Left ventricle myocardium superior (tissue), 1 donor: ENCODE results near the gene HOXD11. TPM values are rescaled to one million over a fixed set of nuclear protein-coding genes. Genes with fewer than 3 reads are reported as not detected.

Experiments
- ATAC-seq: fragments of 200-7000 bp; cut with Tn5 transposase; one replicate; pipeline ENCODE4 v1.9.1; 2020; ENCODE audit warnings: mild to moderate bottlenecking, moderate library complexity
- DNase-seq: peaks from one replicate; pipeline ENCODE4 v3.0.0-alpha.2; 2020
- intact Hi-C: fragments of 100-400 bp; cut with micrococcal nuclease; formaldehyde crosslinking; loops from one replicate; pipeline ENCODE4 v1.11.0; 2022
- total RNA-seq: library from RNA; stranded (reverse); fragmentation: NEBNext Ultra II Directional; extraction: Animal tissue kit (Norgen Biotek cat#: 25700); gene quantifications from one replicate; pipeline ENCODE4 v1.2.1, GENCODE V29; 2021
- donor health status: DM: no; HTN: yes; CAD: no; lungs with severe emphysema.

Gene HOXD11
- total RNA-seq, 1 donor from 2014 or later: not detected

DNA sequence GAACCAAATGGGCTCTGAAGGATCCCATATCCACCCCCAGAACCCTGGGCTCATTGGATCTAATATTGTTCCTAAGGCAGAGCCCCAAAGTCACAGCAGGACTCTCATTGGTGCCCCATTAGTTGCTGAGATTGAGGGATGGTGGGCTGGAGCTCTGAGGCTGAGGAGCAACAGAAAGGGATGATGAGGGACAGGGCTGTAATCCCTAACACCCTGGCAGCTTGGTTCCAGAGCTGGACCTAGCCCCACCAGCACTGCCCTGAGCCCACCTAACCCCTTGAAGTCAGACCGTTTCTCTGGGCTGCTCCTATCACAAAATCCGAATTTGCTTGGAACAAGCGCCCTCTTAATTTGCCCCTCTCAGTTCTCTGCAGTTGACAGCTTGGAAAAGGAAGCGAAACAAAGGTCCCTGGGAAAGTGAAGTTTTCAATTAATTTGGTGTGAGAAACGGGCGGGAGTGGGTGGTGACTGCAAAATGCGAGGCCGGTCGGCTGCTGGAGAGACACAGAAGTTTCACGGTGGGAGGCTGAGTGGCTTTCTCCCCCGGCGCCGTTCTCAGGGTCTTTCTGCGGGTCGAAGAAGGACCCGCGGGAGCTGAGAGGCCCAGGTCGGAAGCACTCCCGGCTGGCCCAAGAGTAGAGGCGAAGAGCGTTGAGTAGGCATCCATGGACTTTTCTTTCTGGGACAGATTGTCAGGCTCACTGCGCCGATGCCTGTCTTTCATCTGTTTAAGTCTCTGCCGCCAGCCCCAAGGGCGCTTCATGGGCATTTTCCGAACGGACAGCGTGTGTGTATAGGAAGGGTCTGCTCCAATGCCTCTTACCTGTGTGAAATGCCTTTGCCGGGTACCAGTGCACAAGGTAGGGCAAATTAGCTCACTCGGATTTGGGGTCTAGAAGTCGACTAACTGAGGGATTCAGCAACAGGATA, 15.5 kb upstream of the HOXD11 start:
- DNase-seq (no peak), ATAC-seq (no peak)
- intact Hi-C loops: no loop called here

DNA sequence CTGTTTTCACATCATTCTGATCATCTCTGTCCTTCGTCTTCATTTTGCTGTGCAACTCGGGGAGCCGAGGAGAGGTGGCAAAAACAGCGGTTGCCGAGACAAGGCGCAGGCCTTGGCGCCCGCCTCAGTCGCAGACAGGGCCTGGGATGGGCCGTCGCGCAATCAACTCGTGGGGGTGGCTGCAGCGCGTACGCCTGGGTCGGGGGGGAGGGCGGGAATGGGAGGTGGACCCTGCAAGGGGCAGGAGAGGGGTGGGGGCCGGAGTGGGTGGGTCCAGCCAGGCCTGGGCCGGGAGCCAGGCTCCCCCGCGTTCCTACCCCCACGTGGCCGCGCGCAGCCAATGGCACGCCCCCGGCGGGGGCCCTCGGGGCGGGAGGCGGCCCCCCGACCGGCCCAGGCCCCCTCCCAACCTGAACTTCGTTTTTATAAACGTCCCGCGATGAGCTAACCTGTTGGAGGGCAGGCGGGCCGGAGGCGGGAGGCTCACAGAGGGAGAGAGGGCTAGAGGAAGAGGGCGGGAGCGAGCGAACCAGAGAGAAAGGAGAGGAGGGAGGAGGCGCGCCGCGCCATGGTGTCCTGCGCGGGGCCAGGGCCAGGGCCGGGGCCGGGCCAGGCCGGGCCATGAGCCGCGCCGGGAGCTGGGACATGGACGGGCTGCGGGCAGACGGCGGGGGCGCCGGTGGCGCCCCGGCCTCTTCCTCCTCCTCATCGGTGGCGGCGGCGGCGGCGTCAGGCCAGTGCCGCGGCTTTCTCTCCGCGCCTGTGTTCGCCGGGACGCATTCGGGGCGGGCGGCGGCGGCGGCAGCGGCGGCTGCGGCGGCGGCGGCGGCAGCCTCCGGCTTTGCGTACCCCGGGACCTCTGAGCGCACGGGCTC, 14.6 kb upstream of the HOXD11 start, which contains the start of gene HOXD13:
TSS of gene HOXD13 (plus strand) at position 452 of the 875 bp plus-strand sequence. CDS start at position 622, 170 bp downstream.
- ATAC-seq (no peak), DNase-seq (no peak)
- intact Hi-C loops: no loop called here

DNA sequence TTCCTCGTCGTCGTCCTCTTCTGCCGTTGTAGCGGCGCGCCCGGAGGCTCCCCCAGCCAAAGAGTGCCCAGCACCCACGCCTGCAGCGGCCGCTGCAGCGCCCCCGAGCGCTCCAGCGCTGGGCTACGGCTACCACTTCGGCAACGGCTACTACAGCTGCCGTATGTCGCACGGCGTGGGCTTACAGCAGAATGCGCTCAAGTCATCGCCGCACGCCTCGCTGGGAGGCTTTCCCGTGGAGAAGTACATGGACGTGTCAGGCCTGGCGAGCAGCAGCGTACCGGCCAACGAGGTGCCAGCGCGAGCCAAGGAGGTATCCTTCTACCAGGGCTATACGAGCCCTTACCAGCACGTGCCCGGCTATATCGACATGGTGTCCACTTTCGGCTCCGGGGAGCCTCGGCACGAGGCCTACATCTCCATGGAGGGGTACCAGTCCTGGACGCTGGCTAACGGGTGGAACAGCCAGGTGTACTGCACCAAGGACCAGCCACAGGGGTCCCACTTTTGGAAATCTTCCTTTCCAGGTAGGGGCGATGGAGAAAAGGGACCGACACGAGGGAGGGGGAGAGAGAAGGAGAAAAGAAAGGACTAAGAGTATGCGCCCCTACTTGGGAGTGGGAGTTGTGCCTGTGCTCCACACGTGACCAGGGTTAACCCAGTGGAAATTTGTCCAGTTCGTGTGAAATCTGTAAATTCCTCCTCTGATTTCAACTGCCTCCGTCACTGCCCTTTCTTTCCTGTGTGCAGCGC, 13.8 kb upstream of the HOXD11 start:
- no peak for ATAC-seq
- DNase-seq: no peak
- intact Hi-C loops: no loop called here

DNA sequence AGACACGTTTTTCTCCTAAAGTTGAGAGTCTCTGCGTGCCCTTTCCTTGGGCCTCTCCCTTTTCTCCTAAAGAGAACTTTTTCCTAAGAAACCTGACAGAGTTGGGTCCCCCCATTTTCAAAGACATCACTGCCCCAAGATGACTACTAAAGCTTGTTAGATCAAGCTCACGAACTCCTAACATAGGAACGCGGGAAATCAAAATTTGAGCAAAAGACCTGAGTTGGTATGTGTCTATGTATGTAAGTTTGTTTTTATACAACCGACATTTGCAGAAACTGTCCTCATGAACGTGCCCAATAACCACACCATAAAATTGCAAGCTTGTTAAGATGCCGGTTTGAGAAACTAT, 13.2 kb upstream of the HOXD11 start:
- no peak for DNase-seq
- intact Hi-C loops: no loop called here
- no peak for ATAC-seq

- no peak for ATAC-seq
- intact Hi-C loops: no loop called here
- DNase-seq: no peak
Observed at GRCh38 chr2:176094349-176094748, 12.7 kb upstream of the HOXD11 start.

GRCh38 chr2:176095421-176095820, 11.7 kb upstream of the HOXD11 start:
- DNase-seq (no peak), ATAC-seq (no peak)
- intact Hi-C loops: no loop called here

- no peak for DNase-seq
- no peak for ATAC-seq
- intact Hi-C loops: no loop called here
Observed at GRCh38 chr2:176096243-176096985, 10.7 kb upstream of the HOXD11 start.

DNA sequence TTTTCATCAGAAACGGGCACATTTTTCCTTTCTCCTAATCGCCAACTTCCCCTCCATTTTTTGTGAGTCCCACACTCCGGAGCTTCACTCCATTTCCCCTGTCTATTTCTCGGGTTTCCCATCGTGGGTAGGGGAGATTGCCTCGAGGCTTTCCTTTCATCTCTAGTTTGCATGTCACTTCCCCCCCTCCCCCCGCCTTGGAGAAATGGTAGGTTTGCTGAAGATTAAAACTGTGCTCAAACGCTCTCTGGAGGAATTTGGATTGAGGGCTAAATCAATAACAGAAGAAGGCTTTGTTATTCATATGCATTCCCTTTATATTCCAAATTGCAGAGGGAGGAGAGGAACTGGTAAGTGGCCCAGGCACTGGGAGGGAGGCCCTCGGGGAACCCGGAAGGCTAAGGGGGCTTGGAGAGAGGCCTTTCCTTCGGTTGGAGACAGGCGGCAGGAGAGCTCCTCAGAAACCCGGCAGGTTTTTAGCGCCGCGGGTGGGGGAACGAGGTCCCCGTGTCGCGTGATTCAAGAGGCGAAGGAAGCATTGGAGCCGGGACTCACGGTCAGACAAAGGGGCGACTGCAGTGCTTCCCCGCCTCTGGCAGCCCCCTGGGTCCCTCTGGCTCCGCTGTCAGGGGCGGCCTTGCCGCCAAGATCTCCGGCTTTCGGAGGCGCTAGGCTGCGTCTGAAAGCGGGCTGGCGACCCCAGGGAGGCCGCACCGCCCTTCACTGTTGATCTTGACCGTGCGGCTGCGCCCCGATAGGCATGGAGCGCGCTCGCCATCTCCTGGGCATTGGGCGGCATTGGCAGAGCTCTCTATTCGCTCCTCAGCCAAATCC, 9.9 kb upstream of the HOXD11 start:
- DNase-seq: peak; percentile 76
- ATAC-seq: peak; percentile 90
- intact Hi-C loops: no loop called here

- no peak for DNase-seq
- no peak for ATAC-seq
- intact Hi-C loops: no loop called here
Observed at GRCh38 chr2:176097820-176098365, 9.2 kb upstream of the HOXD11 start.

- intact Hi-C loops: no loop called here
- no peak for ATAC-seq
Observed at GRCh38 chr2:176098366-176099158, 8.5 kb upstream of the HOXD11 start.

GRCh38 chr2:176099159-176099727, 7.8 kb upstream of the HOXD11 start:
- DNase-seq: no peak
- ATAC-seq: no peak
- intact Hi-C loops: no loop called here

More at GRCh38 chr2:176098366-176099158, 8.5 kb upstream of the HOXD11 start:
- DNase-seq: no peak

GRCh38 chr2:176099728-176100546, 7.1 kb upstream of the HOXD11 start, which contains the start of gene HOXD12:
HOXD12 (plus strand) TSS chr2:176099795; CDS start chr2:176099802, 7 bp downstream.
- no peak for DNase-seq
- no peak for ATAC-seq
- intact Hi-C loops: no loop called here

DNA sequence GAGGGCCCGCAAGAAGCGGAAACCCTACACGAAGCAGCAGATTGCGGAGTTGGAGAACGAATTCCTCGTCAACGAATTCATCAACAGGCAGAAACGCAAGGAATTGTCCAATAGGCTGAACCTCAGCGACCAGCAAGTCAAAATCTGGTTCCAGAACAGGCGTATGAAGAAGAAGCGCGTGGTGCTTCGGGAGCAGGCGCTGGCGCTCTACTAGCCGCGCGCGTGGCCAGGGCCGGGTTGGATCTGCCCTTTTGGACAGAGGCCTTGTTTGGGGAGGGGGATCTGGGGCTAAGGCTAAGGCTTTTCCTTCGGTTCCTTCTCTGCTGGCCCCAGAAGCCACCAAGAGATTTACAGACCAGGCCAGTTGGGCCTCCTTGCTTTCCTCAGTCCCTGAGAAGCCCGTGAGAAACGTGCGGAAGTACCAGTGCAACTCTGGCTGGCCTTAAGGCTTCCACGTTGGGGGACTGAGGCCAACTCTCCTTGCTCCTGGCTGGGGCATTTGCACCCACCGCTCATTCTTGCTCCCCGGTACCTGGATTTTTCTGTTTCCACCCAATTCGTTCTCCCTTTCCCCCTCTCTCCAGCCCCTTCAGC, 6.4 kb upstream of the HOXD11 start:
- DNase-seq: no peak
- intact Hi-C loops: no loop called here
- no peak for ATAC-seq

- intact Hi-C loops: no loop called here
- ATAC-seq (no peak), DNase-seq (no peak)
Observed at GRCh38 chr2:176101216-176101830, 5.8 kb upstream of the HOXD11 start.

GRCh38 chr2:176101842-176102241, 5.2 kb upstream of the HOXD11 start:
- DNase-seq (no peak), ATAC-seq (no peak)
- intact Hi-C loops: no loop called here
